ENCODE measurements around the gene MOK. TPM values are rescaled to one million over a fixed set of nuclear protein-coding genes. Genes with fewer than 3 reads are reported as not detected.

The MOK gene
- total and polyA plus RNA-seq, 2 of the 4 experiments (the other 2 are of a cell fraction), result 16.8 to 48.5 TPM

GRCh38 chr14:102272392-102272791 is 32.6 kb downstream of the MOK start:
- Histone ChIP-seq H3K4me1 (ENCODE audit: control insufficient read depth, insufficient read depth, low read length) (peaks cover 7% of the 10 kb centered on the region; the same call in 1 of the 2 replicates), H3K4me2 (ENCODE audit: low read depth, low read length) (no peak overlapping the region), H3K18ac (ENCODE audit: low read depth, low read length) (peak overlapping the region; percentile 82; the same call in 1 of the 2 replicates), H3K9ac (ENCODE audit: low read depth, low read length) (no peak overlapping the region), H4K20me1 (ENCODE audit: insufficient read depth, low read length) (no peaks in the 10 kb centered on the region), H3K23ac (ENCODE audit: low read depth, low read length) (no peak overlapping the region), H4K5ac (ENCODE audit: low read depth, low read length) (peak overlapping the region; percentile 72; the same call in 1 of the 2 replicates), H2BK120ac (ENCODE audit: low read depth, low read length) (peak overlapping the region; percentile 77), H3K27me3 (ENCODE audit: control insufficient read depth, insufficient read depth, low read length) (no peaks in the 10 kb centered on the region), H3K27ac (ENCODE audit: insufficient read depth, low read length) (no peak overlapping the region), H3K79me1 (ENCODE audit: low read depth in 1 of 2, low read length in 2 of 2) (peaks cover 0 to 13% of the 10 kb centered on the region in 2 experiments; a peak in 2 of 4 replicates), H3K9me1 (ENCODE audit: insufficient read depth, low read length) (no peaks in the 10 kb centered on the region), H2BK15ac (ENCODE audit: low read depth, low read length) (no peak overlapping the region), H3K36me3 (ENCODE audit: control insufficient read depth, insufficient read depth, low read length) (no peaks in the 10 kb centered on the region), H3K4ac (ENCODE audit: low read depth, low read length) (peak overlapping the region; percentile 19; the same call in 1 of the 2 replicates), H3K4me3 (ENCODE audit: insufficient read depth, low read depth, low read length) (no peak overlapping the region), H3K14ac (replicated peaks; ENCODE audit: low read depth, low read length) (no peak overlapping the region), H4K8ac (ENCODE audit: low read depth in 2 of 2, low read length in 2 of 2) (peak overlapping the region in 1 of 2 experiments; percentile 63; a peak in 2 of 4 replicates), H2BK20ac (ENCODE audit: low read depth, low read length) (no peak overlapping the region; the same call in 1 of the 2 replicates), H4K91ac (ENCODE audit: insufficient read depth, low read depth, low read length) (0 out of 2 replicates have a peak overlapping the region, but pooled peaks have one; percentile 56), H2AK5ac (ENCODE audit: low read depth, low read length) (no peak overlapping the region), H2AK9ac (replicated peaks; ENCODE audit: low read depth, low read length, poor library complexity) (no peak overlapping the region), H3K56ac (ENCODE audit: extremely low read depth, insufficient read depth, low read length) (no peak overlapping the region), H2AFZ (replicated peaks; ENCODE audit: low read length, poor library complexity) (no peak overlapping the region), H3K9me3 (ENCODE audit: control insufficient read depth, insufficient read depth, low read length) (no peaks in the 10 kb centered on the region), H2BK5ac (ENCODE audit: low read depth, low read length, poor library complexity, severe bottlenecking) (peak overlapping the region; percentile 71)
- no CpG with 5 or more reads among the region's 5 CpGs for WGBS, 2 experiments (ENCODE audit: extremely low coverage in 2 of 2, insufficient read length in 1 of 2)
- ChIA-PET CTCF (no interaction called here), POLR2A (ENCODE audit: unreplicated experiment) (no interaction called here)
- DNase-seq, result peak; percentile 82
- intact Hi-C loops (cut with micrococcal nuclease), result no loop called here
- TF ChIP-seq MXI1 (IDR thresholded peaks at IDR 0.05; ENCODE audit: borderline replicate concordance, low read depth, low read length), result no peak
- TF ChIP-seq CHD1 (IDR thresholded peaks at IDR 0.05; ENCODE audit: low read depth, low read length), result no peak
- TF ChIP-seq, protein P1, sequence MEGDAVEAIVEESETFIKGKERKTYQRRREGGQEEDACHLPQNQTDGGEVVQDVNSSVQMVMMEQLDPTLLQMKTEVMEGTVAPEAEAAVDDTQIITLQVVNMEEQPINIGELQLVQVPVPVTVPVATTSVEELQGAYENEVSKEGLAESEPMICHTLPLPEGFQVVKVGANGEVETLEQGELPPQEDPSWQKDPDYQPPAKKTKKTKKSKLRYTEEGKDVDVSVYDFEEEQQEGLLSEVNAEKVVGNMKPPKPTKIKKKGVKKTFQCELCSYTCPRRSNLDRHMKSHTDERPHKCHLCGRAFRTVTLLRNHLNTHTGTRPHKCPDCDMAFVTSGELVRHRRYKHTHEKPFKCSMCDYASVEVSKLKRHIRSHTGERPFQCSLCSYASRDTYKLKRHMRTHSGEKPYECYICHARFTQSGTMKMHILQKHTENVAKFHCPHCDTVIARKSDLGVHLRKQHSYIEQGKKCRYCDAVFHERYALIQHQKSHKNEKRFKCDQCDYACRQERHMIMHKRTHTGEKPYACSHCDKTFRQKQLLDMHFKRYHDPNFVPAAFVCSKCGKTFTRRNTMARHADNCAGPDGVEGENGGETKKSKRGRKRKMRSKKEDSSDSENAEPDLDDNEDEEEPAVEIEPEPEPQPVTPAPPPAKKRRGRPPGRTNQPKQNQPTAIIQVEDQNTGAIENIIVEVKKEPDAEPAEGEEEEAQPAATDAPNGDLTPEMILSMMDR (conservative IDR thresholded peaks at IDR 0.05; ENCODE audit: low read depth, low read length), result no peak
- TF ChIP-seq, protein P2, sequence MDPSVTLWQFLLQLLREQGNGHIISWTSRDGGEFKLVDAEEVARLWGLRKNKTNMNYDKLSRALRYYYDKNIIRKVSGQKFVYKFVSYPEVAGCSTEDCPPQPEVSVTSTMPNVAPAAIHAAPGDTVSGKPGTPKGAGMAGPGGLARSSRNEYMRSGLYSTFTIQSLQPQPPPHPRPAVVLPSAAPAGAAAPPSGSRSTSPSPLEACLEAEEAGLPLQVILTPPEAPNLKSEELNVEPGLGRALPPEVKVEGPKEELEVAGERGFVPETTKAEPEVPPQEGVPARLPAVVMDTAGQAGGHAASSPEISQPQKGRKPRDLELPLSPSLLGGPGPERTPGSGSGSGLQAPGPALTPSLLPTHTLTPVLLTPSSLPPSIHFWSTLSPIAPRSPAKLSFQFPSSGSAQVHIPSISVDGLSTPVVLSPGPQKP (IDR thresholded peaks at IDR 0.05; ENCODE audit: borderline replicate concordance, low read depth, low read length), result no peak
- no peak for TF ChIP-seq RFX5 (IDR thresholded peaks at IDR 0.05; ENCODE audit: low read depth, low read length)
- TF ChIP-seq SMC3 (IDR thresholded peaks at IDR 0.05; ENCODE audit: low read depth, low read length), result no peak
- TF ChIP-seq BHLHE40 (IDR thresholded peaks at IDR 0.05; ENCODE audit: low read depth, low read length), result no peak
- TF ChIP-seq POLR2A (IDR thresholded peaks at IDR 0.05; ENCODE audit: low read depth, low read length), result no peak
- no peak for TF ChIP-seq RCOR1 (IDR thresholded peaks at IDR 0.05; ENCODE audit: insufficient replicate concordance, low read length)
- no TSS peak for BruUV-seq (replicated peaks)
- peak; percentile 37; the same call in 1 of the 2 replicates for ATAC-seq (ENCODE audit: low read depth)
- dilution Hi-C loops (cut with HindIII; ENCODE audit: low sequenced_read_pairs, unreplicated experiment), result no loop called here
- in situ Hi-C loops (cut with MboI; ENCODE audit: low sequenced_read_pairs), result no loop called here
